UCSD-AML1 (cell line): ENCODE measurements around the gene RASAL3.
"Not testable (repeated sequence)": the region's sequence is repeated elsewhere in the genome, so short reads cannot be mapped to it uniquely, and the experiment has no call there.

ENCODE experiments used
- DNase-seq: peaks from one replicate; lab custom pipeline; 2025; ENCODE audit not compliant: unreplicated experiment; lab: John Stamatoyannopoulos, UW

The RASAL3 gene

GRCh38 chr19:15464394-15465385 lies at the start of gene RASAL3:
Gene RASAL3, minus strand, starts transcription at chr19:15464544. Its CDS starts 186 bp downstream, at chr19:15464358.
- peak; percentile 84 for DNase-seq

- no peak for DNase-seq
Observed at GRCh38 chr19:15511671-15512424, 47.5 kb upstream of the RASAL3 start.

GRCh38 chr19:15508035-15508710 lies 43.8 kb upstream of the RASAL3 start, which contains the start of gene CYP4F22:
Gene CYP4F22, plus strand, starts transcription at chr19:15508525. Its CDS starts 16,812 bp downstream, at chr19:15525337.
- DNase-seq: no peak

- no peak for DNase-seq
Observed at GRCh38 chr19:15507068-15508034, 43.0 kb upstream of the RASAL3 start.

GRCh38 chr19:15506074-15506571 lies 41.8 kb upstream of the RASAL3 start:
- DNase-seq: no peak

- DNase-seq: no peak
Observed at GRCh38 chr19:15502264-15502663, 37.9 kb upstream of the RASAL3 start.

GRCh38 chr19:15501596-15501995 lies 37.3 kb upstream of the RASAL3 start:
- DNase-seq: no peak

- no peak for DNase-seq
Observed at GRCh38 chr19:15498910-15499309, 34.6 kb upstream of the RASAL3 start.

- no peak for DNase-seq
Observed at GRCh38 chr19:15498156-15498858, 34.0 kb upstream of the RASAL3 start.

GRCh38 chr19:15495151-15495550 lies 30.8 kb upstream of the RASAL3 start:
- no peak for DNase-seq

- DNase-seq: no peak
Observed at GRCh38 chr19:15488489-15489226, 24.3 kb upstream of the RASAL3 start.

GRCh38 chr19:15487038-15487437 lies 22.7 kb upstream of the RASAL3 start:
- DNase-seq: no peak

- not testable (repeated sequence) for DNase-seq
Observed at GRCh38 chr19:15485768-15486167, 21.4 kb upstream of the RASAL3 start.

GRCh38 chr19:15480996-15481395 lies 16.7 kb upstream of the RASAL3 start:
- not testable (repeated sequence) for DNase-seq

GRCh38 chr19:15479391-15480345 lies 15.3 kb upstream of the RASAL3 start, which contains the start of gene PGLYRP2:
Gene PGLYRP2, minus strand, starts transcription at chr19:15479501. Its CDS starts 130 bp downstream, at chr19:15479371.
- DNase-seq: peak; percentile 42

- DNase-seq: no peak
Observed at GRCh38 chr19:15476325-15476724, 12.0 kb upstream of the RASAL3 start.

GRCh38 chr19:15475611-15476010 lies 11.3 kb upstream of the RASAL3 start:
- DNase-seq: no peak
